ENCODE data around the gene PDE4B.

The PDE4B gene

GRCh38 chr1:66283622-66284041 lies 490.9 kb downstream of the PDE4B start:
- DNase-seq (ENCODE audit: low read depth) = no peak
- no peak for TF ChIP-seq CTCF (IDR thresholded peaks at IDR 0.05; ENCODE audit: low read length, missing control alignments)
- no peak overlapping the region for H3K4me3 ChIP-seq (replicated peaks; ENCODE audit: low read depth, low read length)

DNA sequence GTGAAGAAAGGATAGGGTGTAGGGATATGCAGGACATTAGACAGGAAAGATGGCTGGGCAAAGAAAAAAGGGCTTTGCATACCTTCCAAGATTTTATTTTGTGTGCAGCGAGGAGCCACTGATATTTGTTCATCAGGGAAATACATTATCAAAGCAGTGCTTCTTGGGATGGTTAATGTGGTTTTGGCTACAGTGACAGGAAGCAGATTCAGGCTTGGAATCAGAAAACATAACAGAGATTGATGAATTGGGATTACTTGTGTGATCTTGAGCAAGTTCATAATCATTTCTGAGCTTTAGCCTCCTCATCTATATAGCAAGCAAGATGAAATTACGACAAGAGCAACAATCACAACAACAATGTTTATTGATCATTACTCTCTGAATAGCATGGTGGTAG lies 492.1 kb downstream of the PDE4B start:
- no peak for DNase-seq (ENCODE audit: low read depth)
- TF ChIP-seq CTCF (IDR thresholded peaks at IDR 0.05; ENCODE audit: low read length, missing control alignments) = no peak
- H3K4me3 ChIP-seq (replicated peaks; ENCODE audit: low read depth, low read length) = no peak overlapping the region

DNA sequence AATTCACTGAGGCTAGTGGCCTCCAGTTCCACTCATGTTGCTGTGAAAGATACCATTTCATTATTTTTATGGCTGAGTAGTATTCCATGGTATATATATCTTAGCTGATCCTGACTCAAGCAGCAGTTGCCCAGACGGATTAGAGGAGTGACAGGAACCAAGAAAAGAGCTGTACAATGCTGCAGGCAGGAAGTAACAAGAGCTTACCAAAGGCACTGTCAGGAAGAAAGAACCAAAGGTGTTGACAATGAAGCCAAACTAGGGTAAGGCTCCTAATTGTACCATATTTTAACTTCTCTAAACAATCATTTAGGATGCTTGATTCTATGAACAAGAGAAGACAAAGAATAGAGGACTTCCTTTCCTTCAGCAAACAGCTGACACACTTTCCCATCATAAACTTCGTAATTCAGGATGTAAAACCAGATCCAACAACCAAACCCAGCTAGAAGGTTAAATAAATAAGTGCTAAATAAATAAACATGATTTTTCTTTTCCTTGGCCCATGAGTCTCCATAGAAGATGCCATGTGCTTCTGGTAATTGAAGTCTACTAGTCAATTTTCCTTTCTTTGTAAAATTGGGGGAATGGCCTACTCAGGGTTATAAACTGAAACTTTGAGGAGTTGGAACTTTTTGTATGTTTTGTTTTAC lies 493.0 kb downstream of the PDE4B start:
- no peak for DNase-seq (ENCODE audit: low read depth)
- no peak for TF ChIP-seq CTCF (IDR thresholded peaks at IDR 0.05; ENCODE audit: low read length, missing control alignments)

DNA sequence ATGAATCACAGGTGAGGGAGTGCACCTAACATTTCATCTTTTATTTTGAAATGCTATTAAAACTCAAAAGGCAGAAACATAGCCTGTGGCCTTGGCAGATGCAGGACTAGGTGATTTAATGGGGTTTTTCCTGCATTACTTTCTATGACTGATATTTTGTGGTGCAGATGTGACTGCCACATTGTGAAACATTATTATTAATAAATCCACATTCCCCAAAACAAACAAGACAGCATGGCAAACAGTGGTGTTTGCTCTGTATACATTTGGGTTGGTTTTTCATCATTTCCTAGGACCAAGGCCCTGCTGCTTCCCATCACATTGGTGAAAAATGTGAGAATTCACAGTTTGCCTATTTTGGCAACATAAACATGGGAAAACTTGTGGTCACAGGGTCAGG lies 493.6 kb downstream of the PDE4B start:
- H3K4me3 ChIP-seq (replicated peaks; ENCODE audit: low read depth, low read length) = no peak overlapping the region
- DNase-seq (ENCODE audit: low read depth) = no peak
- TF ChIP-seq CTCF (IDR thresholded peaks at IDR 0.05; ENCODE audit: low read length, missing control alignments) = no peak

More for the DNA sequence above, 493.0 kb downstream of the PDE4B start:
- no peak overlapping the region for H3K4me3 ChIP-seq (replicated peaks; ENCODE audit: low read depth, low read length)

DNA sequence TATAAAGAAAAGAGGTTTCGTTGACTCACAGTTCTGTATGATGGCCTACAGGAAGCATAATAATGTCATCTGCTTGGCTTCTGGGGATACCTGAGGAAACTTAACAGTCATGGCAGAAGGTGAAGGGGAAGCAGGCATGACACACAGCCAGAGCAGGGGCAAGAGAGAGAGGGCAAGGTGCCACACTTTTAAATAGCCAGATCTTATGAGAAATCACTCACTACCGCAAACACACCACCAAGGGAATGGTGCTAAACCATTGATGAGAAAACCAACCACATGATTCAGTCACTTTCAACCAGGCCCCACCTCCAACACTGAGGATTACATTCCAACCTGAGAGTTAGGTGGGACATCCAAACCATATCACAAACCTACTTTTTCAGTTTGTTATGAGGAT lies 495.4 kb downstream of the PDE4B start:
- no peak for TF ChIP-seq CTCF (IDR thresholded peaks at IDR 0.05; ENCODE audit: low read length, missing control alignments)
- H3K4me3 ChIP-seq (replicated peaks; ENCODE audit: low read depth, low read length) = no peak overlapping the region
- no peak for DNase-seq (ENCODE audit: low read depth)

- H3K4me3 ChIP-seq (replicated peaks; ENCODE audit: low read depth, low read length) = no peak overlapping the region
- DNase-seq (ENCODE audit: low read depth) = no peak
- no peak for TF ChIP-seq CTCF (IDR thresholded peaks at IDR 0.05; ENCODE audit: low read length, missing control alignments)
These were observed 498.3 kb downstream of the PDE4B start for GRCh38 chr1:66290761-66291530.

DNA sequence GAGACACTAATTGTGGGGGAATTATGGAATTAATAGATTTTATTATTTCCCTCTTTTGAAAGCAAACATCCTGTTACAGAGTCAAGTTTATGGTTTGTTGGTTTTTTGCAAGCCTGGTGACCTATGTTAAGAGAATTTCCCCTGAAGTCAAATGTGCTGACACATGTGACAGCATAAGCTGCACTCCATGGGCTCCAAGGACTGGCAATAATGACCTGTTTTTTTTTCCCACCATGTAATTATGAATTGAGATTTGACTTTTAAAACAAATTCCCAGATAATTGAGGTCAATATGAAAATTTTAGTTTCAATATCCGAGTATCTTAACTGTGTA lies 498.8 kb downstream of the PDE4B start:
- no peak for DNase-seq (ENCODE audit: low read depth)
- no peak for TF ChIP-seq CTCF (IDR thresholded peaks at IDR 0.05; ENCODE audit: low read length, missing control alignments)
- no peak overlapping the region for H3K4me3 ChIP-seq (replicated peaks; ENCODE audit: low read depth, low read length)

All from fibroblast of pulmonary artery (primary cell).